Large intestine (tissue), 3 donors: Measurements from ENCODE around the gene TMEM158. TPM values are rescaled to one million over a fixed set of nuclear protein-coding genes. Genes with fewer than 3 reads are reported as not detected.
A peak's percentile ranks its signal among the peaks of the same experiment; 100 is the strongest.

Source experiments
- DNase-seq, 2 donors: peaks; one replicate each; pipeline versions ENCODE4 v3.0.0 to v3.0.0-alpha.2; 2013
- H3K27ac ChIP-seq: one replicate; pipeline ENCODE4 v1.5.1; 2013; ENCODE audit warnings: low read length
- H3K27me3 ChIP-seq: 2 replicates; pipeline ENCODE4 v1.6.1; 2013; ENCODE audit warnings: low read length; ENCODE audit not compliant: control insufficient read depth, insufficient read depth
- H3K36me3 ChIP-seq: 2 replicates; pipeline ENCODE4 v1.6.1; 2013; ENCODE audit warnings: low read length; ENCODE audit not compliant: control insufficient read depth, insufficient read depth
- H3K4me1 ChIP-seq: one replicate; pipeline ENCODE4 v1.6.1; 2013; ENCODE audit warnings: low read length; ENCODE audit not compliant: control insufficient read depth, insufficient read depth
- H3K4me3 ChIP-seq: one replicate; pipeline ENCODE4 v1.5.1; 2013; ENCODE audit warnings: low read length
- H3K9me3 ChIP-seq: one replicate; pipeline ENCODE4 v1.6.1; 2013; ENCODE audit warnings: mild to moderate bottlenecking, low read depth, low read length, moderate library complexity; ENCODE audit not compliant: control insufficient read depth
- whole genome bisulfite sequencing: methylation state at CpG from one replicate; pipeline ENCODE4 v1.1.5; 2013; ENCODE audit warnings: low lambda C conversion rate; ENCODE audit not compliant: insufficient coverage; 5-methylcytosine and 5-hydroxymethylcytosine counted together
- polyA plus RNA-seq: library from polyadenylated mRNA; unstranded; fragments of 120-200 nt; gene quantifications from one replicate; pipeline ENCODE4 v1.2.1, GENCODE V29; 2013

TMEM158 gene
- polyA plus RNA-seq, 1 donor: 2.1 TPM

GRCh38 chr3:45205126-45205525 is 21.0 kb downstream of the TMEM158 start:
- Histone ChIP-seq H3K9me3 (no peaks in the 10 kb centered on the region), H3K4me1 (peaks cover 7% of the 10 kb centered on the region), H3K27ac (no peak overlapping the region), H3K4me3 (no peak overlapping the region), H3K36me3 (no peaks in the 10 kb centered on the region), H3K27me3 (no peaks in the 10 kb centered on the region)
- no peak for DNase-seq

- Histone ChIP-seq H3K4me3 (no peak overlapping the region), H3K27me3 (no peaks in the 10 kb centered on the region), H3K4me1 (peaks cover 12% of the 10 kb centered on the region), H3K36me3 (no peaks in the 10 kb centered on the region), H3K27ac (no peak overlapping the region), H3K9me3 (no peaks in the 10 kb centered on the region)
- no peak for DNase-seq
- no CpG with 5 or more reads among the region's 3 CpGs for WGBS
These were observed 22.0 kb downstream of the TMEM158 start for GRCh38 chr3:45204136-45204535.

GRCh38 chr3:45199837-45200648 is 26.0 kb downstream of the TMEM158 start:
- peak; percentile 81 to 82 for DNase-seq
- WGBS: 65% methylated on average over 4 of the region's 8 CpGs
- Histone ChIP-seq H3K4me1 (peaks cover 8% of the 10 kb centered on the region), H3K36me3 (no peaks in the 10 kb centered on the region), H3K4me3 (no peak overlapping the region), H3K27me3 (peaks cover 6% of the 10 kb centered on the region), H3K27ac (peak overlapping the region; percentile 34), H3K9me3 (no peaks in the 10 kb centered on the region)

- H3K27me3 ChIP-seq: peaks cover 6% of the 10 kb centered on the region
- no peak for DNase-seq
- no peaks in the 10 kb centered on the region for H3K9me3 ChIP-seq
- H3K36me3 ChIP-seq: no peaks in the 10 kb centered on the region
- H3K4me1 ChIP-seq: peaks cover 8% of the 10 kb centered on the region
- no peak overlapping the region for H3K4me3 ChIP-seq
- no peak overlapping the region for H3K27ac ChIP-seq
- no CpG with 5 or more reads among the region's 5 CpGs for WGBS
These were observed 27.5 kb downstream of the TMEM158 start for GRCh38 chr3:45198264-45199260.

- Histone ChIP-seq H3K36me3 (no peaks in the 10 kb centered on the region), H3K27ac (no peak overlapping the region), H3K9me3 (no peaks in the 10 kb centered on the region), H3K4me3 (no peak overlapping the region), H3K27me3 (peaks cover 6% of the 10 kb centered on the region), H3K4me1 (peaks cover 3% of the 10 kb centered on the region)
- DNase-seq: no peak
- WGBS: no CpG with 5 or more reads among the region's 5 CpGs
These were observed 31.3 kb downstream of the TMEM158 start for GRCh38 chr3:45194791-45195190.

GRCh38 chr3:45191924-45192417 is 34.1 kb downstream of the TMEM158 start:
- peaks cover 3% of the 10 kb centered on the region for H3K27me3 ChIP-seq
- H3K9me3 ChIP-seq: no peaks in the 10 kb centered on the region
- no peak overlapping the region for H3K4me3 ChIP-seq
- peak in 1 of 2 donors; percentile 10 for DNase-seq
- H3K27ac ChIP-seq: no peak overlapping the region
- peaks cover 4% of the 10 kb centered on the region for H3K4me1 ChIP-seq
- WGBS: no CpG with 5 or more reads among the region's 3 CpGs
- H3K36me3 ChIP-seq: no peaks in the 10 kb centered on the region

- Histone ChIP-seq H3K36me3 (no peaks in the 10 kb centered on the region), H3K4me1 (peaks cover 4% of the 10 kb centered on the region), H3K27ac (no peak overlapping the region), H3K9me3 (no peaks in the 10 kb centered on the region), H3K27me3 (peaks cover 1% of the 10 kb centered on the region), H3K4me3 (no peak overlapping the region)
- DNase-seq: no peak
- WGBS: no CpG with 5 or more reads among the region's 4 CpGs
These were observed 34.7 kb downstream of the TMEM158 start for GRCh38 chr3:45191424-45191823.

GRCh38 chr3:45188719-45189659 is 37.1 kb downstream of the TMEM158 start:
- Histone ChIP-seq H3K4me1 (peaks cover 4% of the 10 kb centered on the region), H3K9me3 (no peaks in the 10 kb centered on the region), H3K27me3 (no peaks in the 10 kb centered on the region), H3K27ac (no peak overlapping the region), H3K36me3 (no peaks in the 10 kb centered on the region), H3K4me3 (no peak overlapping the region)
- DNase-seq: no peak
- no CpG with 5 or more reads among the region's 8 CpGs for WGBS

GRCh38 chr3:45187694-45188141 is 38.4 kb downstream of the TMEM158 start:
- no peaks in the 10 kb centered on the region for H3K36me3 ChIP-seq
- no CpG with 5 or more reads among the region's 3 CpGs for WGBS
- H3K9me3 ChIP-seq: no peaks in the 10 kb centered on the region
- H3K4me1 ChIP-seq: peaks cover 15% of the 10 kb centered on the region
- no peak overlapping the region for H3K27ac ChIP-seq
- H3K4me3 ChIP-seq: no peak overlapping the region
- DNase-seq: no peak
- no peaks in the 10 kb centered on the region for H3K27me3 ChIP-seq
